GM18517 (cell line): ENCODE measurements around the gene PTPRN2.
"Not testable (repeated sequence)": the region's sequence is repeated elsewhere in the genome, so short reads cannot be mapped to it uniquely, and the experiment has no call there.

Experiments used
- ATAC-seq: cut with Tn5 transposase; IDR thresholded peaks from one replicate; pipeline ENCODE4 v1.9.1; 2021; ENCODE audit warnings: mild to moderate bottlenecking, moderate library complexity; ENCODE audit not compliant: unreplicated experiment

The PTPRN2 gene

GRCh38 chr7:158472596-158472995 is 115.0 kb downstream of the PTPRN2 start:
- no peak for ATAC-seq

DNA sequence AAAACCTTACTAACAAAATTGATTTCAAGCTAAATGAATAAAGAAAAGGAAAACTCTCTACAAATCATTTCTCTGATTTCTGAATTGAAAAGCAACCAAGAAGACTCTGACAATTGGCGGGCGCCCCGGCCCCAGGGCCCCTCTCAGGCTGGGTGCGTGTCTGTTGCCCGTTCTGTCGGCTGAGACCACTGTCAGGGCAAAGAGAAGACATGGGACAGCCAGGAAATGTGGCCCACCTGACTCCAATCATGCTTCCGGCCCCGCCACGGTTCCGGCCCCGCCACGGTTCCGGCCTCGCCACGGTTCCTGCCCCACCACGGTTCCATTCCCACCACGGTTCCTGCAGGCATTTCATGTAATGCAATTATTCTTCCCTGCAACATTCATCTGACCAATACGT is 115.9 kb downstream of the PTPRN2 start:
- no peak for ATAC-seq

DNA sequence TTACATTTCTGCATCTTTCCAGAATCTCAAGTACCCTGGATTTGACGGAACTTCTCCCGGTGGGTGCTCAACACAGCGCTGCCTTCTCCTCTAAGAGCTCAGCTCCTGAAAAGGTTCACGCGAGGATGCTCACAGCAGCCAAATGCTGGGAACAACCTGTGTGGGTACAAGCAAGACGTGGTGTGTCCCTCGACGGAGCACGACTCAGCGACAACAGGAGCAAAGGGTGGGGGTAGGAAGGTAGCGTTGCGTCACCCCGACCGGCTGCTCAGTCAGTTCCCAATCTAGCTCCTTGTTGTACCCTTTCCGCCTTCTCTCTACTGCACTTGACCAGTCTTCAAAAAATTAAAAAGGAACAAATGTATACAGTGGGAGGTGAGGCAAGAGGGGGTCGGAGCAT is 117.3 kb downstream of the PTPRN2 start:
- no peak for ATAC-seq

GRCh38 chr7:158469396-158470051 is 118.1 kb downstream of the PTPRN2 start:
- ATAC-seq: no peak

GRCh38 chr7:158468700-158469296 is 118.8 kb downstream of the PTPRN2 start:
- no peak for ATAC-seq

DNA sequence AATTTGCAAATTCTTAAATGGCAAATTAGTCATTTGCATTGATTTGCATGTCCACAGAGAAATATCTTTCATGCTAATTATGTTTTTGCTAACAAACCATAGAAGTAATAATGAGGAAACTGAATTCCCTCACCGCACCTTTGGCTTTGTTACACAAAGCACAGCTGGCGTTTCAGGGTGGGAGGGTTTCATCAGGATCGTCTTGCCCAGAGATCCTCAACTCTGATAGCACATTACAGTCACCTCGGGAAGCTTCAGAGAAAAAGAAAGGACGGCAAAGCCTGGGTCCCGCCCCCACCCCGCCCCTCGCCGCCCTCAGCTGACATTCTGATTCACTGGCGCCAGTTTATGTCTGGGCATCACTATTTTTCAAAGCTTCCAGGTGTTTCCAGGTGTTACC is 119.4 kb downstream of the PTPRN2 start:
- no peak for ATAC-seq

DNA sequence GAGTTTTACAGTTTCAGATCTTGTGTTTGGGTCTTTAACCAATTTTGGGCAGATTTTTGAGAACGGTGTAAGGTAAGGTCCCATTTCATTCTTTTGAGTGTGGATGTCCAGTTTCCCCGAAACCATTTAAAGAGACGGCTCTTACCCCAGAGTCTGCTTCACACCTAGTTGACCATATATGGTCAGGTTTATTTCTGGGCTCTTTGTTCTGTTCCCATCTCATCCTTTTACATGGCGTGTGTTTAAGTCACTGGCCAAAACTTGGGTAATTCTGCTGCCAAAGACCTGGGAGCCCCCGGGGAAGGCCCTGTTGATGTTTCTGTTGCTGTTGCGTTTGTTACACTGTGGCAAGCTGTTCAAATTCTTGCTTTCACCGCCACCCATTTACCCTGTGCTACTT is 120.1 kb downstream of the PTPRN2 start:
- no peak for ATAC-seq

- ATAC-seq: no peak
Measured at GRCh38 chr7:158463317-158463716, 124.3 kb downstream of the PTPRN2 start.

DNA sequence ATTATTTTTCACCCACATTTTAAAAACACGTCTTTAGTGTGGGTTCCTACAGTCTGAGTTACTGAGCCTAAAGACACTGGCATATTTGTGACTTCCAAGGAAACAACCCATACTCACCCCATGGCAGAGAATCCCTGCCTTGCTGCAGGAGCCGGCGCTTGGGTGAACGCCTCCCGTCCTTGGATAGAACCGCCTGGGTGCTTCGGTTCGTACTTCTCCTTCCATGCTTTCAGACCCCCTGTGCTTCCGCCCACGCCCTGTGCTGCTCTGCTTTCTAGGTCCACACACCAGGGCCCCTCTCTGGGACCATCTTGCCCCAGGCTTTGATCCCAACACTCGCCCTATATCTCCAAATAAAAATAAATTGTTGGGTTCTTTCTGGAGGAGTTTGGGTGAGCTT is 125.8 kb downstream of the PTPRN2 start:
- ATAC-seq: no peak

- ATAC-seq: no peak
Measured at GRCh38 chr7:158460665-158461064, 127.0 kb downstream of the PTPRN2 start.

DNA sequence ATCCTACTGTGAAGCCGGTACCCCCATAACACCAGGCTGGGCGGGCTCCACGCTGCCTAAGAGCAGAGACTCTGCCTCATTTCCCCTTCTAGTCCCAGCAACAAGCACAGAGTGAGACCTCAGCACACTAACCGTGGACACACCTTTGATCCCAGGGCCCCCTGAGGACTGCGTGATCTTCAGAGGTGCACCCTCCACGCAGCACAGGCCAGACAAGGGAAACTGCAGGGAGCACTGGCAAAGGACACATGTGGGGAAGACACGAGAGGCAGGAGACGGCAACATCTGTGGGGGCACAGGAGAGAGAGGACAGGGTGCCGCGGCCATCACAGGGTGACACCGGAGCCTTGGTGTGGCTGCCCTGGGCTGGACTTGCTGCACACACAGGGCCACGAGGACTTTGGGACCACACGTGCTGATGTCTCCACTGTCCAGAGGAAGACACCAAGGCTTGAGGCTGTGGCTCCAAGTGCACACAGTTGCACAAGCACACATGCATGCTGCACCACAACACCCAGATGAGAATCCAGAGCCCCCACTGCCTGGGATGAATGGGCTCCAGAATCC is 128.8 kb downstream of the PTPRN2 start:
- no peak for ATAC-seq

- ATAC-seq: no peak
Measured at GRCh38 chr7:158458096-158458495, 129.5 kb downstream of the PTPRN2 start.

GRCh38 chr7:158457586-158457985 is 130.0 kb downstream of the PTPRN2 start:
- not testable (repeated sequence) for ATAC-seq

DNA sequence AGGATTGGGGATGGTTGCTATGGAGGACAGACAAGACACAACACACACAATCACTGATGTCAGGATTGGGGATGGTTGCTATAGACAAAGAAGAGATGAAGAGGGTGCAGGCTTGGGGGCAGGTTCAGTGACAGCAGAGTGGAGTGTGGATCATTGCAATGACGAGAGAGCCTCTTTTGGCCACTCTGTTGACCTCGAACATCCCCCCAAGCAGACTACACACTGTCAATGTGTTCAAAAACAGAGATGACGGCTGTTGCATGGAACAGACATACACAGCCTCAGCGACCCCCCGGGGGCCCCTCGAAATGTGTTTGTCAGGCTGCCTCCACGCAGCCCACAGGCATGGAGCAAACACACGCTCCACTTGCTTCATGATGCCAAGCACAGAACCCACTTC is 133.0 kb downstream of the PTPRN2 start:
- no peak for ATAC-seq

GRCh38 chr7:158453663-158454062 is 134.0 kb downstream of the PTPRN2 start:
- no peak for ATAC-seq

DNA sequence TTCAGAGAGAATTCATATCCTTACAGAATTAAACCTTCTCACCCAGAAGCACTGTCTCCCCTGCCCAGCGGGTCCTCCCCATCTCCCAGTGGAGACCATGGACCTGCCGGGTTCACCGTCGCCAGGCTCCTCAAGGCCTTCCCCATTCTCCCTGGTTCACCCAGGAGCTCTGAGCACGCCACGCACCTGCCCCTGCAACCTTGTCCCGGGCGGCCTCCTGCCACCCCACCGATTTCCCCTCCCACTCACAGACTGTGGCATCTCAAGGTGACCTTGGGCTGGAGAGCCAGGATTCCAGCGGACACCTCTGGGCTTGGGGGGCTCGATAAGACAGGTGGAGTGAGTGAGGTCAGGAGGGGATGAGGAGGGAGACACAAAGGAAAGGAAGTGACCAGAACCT is 135.3 kb downstream of the PTPRN2 start:
- no peak for ATAC-seq

DNA sequence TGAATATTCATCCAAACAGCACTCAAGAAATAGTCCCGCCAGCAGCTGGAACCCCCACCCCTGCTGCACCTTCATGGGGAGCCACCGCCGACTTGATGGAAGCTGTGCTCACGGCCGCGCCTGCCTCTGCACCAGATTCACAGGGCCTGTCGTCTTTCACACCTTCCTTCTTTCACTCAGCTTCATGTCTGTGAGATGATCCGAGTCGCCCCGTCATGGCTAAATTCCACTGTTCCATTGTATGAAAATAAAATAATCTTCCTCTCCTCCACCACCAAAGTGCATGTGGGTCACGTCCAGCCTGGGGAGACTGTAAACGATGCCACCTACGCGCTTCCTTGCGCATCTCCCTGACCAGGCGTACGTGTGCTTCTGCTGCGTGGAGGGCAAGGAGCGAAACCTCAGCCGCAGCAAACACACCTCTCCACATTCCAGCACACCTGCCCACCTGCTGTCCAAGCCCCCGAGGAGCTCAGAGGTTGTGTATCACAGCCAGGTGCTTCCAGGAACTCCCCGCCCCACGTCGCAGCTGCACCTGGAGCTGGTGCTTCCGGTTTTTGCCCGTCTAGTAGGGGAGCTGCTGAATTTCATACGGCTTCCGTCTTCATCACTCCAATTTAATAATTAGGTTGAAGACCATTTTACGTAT is 137.0 kb downstream of the PTPRN2 start:
- no peak for ATAC-seq

- ATAC-seq: no peak
Measured at GRCh38 chr7:158449942-158450341, 137.7 kb downstream of the PTPRN2 start.

- ATAC-seq: no peak
Measured at GRCh38 chr7:158449266-158449665, 138.4 kb downstream of the PTPRN2 start.

GRCh38 chr7:158448430-158449100 is 139.1 kb downstream of the PTPRN2 start:
- no peak for ATAC-seq

DNA sequence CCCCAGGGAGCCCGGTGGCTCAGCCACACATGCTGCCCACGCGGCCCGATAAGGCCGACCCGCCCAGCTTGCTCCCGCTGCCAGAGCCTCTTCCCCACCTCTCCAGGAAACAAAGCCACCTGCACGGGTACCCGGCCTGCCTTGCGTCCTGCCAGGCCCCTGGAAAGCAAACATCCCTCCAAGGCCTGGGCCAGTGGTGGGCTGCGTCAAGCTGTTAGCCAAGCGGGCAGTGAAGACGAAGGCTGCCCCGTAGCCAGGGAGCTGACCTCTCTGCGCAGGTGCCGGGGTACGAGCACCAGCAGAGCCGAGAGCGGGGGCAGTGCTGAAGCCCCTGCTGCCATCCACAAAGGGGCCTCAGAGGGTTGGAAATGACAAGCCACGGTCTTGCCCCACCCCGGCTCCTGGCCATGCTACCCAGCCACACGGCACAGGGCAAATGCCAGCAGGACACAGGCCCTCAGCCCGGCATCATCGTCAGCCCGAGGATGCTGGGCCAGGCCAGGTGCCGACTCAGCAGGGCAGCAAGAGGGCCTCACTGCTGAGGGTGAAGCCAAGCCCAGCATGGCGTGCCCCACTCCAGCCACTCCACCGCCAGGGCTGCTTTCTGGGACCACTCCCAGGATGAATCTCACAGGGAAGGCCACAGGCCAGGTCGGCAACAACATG is 140.0 kb downstream of the PTPRN2 start:
- ATAC-seq: no peak
